GM12874 (cell line): ENCODE results near the gene LRRC42.

Experiments used
- CTCF ChIP-seq: IDR thresholded peaks from 2 replicates; pipeline ENCODE4 v1.5.1; 2011; ENCODE audit warnings: low read depth, mild to moderate bottlenecking, control low read depth, low read length, moderate library complexity; ENCODE audit not compliant: insufficient read depth

LRRC42 gene

GRCh38 chr1:53963460-53963859 lies 17.3 kb downstream of the LRRC42 start:
- TF ChIP-seq CTCF, result no peak

- TF ChIP-seq CTCF, result no peak
Observed at GRCh38 chr1:53964109-53964508, 18.0 kb downstream of the LRRC42 start.

- no peak for TF ChIP-seq CTCF
Observed at GRCh38 chr1:53966794-53967193, 20.6 kb downstream of the LRRC42 start.

- TF ChIP-seq CTCF, result no peak
Observed at GRCh38 chr1:53967409-53968124, 21.4 kb downstream of the LRRC42 start.

GRCh38 chr1:53968125-53968513 lies 22.0 kb downstream of the LRRC42 start:
- TF ChIP-seq CTCF, result no peak

GRCh38 chr1:53971718-53972117 lies 25.6 kb downstream of the LRRC42 start:
- no peak for TF ChIP-seq CTCF

- TF ChIP-seq CTCF, result no peak
Observed at GRCh38 chr1:53975861-53976260, 29.7 kb downstream of the LRRC42 start.
